HG03060 (cell line): ENCODE data around the gene SEPHS2.
"Not testable (repeated sequence)": the region's sequence is repeated elsewhere in the genome, so short reads cannot be mapped to it uniquely, and the experiment has no call there.

Source experiments
- ATAC-seq: cut with Tn5 transposase; IDR thresholded peaks from one replicate; pipeline ENCODE4 v1.9.1; 2021; ENCODE audit warnings: low read depth, moderate number of reproducible peaks; ENCODE audit not compliant: unreplicated experiment

SEPHS2 gene

GRCh38 chr16:30399435-30400186, 46.1 kb downstream of the SEPHS2 start:
- ATAC-seq, result no peak

GRCh38 chr16:30398661-30399434, 46.8 kb downstream of the SEPHS2 start:
- no peak for ATAC-seq

- no peak for ATAC-seq
Observed at GRCh38 chr16:30397776-30398660, 47.7 kb downstream of the SEPHS2 start.

- no peak for ATAC-seq
Observed at GRCh38 chr16:30397056-30397455, 48.6 kb downstream of the SEPHS2 start.

- not testable (repeated sequence) for ATAC-seq
Observed at GRCh38 chr16:30396627-30397026, 49.0 kb downstream of the SEPHS2 start.

- ATAC-seq, result no peak
Observed at GRCh38 chr16:30395992-30396585, 49.6 kb downstream of the SEPHS2 start.

GRCh38 chr16:30395155-30395991, 50.3 kb downstream of the SEPHS2 start, which contains the start of gene ZNF48:
Gene ZNF48 (plus strand): TSS chr16:30395420. CDS start chr16:30395795, 375 bp downstream.
- no peak for ATAC-seq

GRCh38 chr16:30394592-30395154, 51.0 kb downstream of the SEPHS2 start:
- ATAC-seq, result no peak
